Activated CD8-positive, alpha-beta memory T cell treated with anti-CD3 and anti-CD28 coated beads, Interleukin-2, amount 10 ng/mL, durations not matched to agents 7 days and 5 days (primary cell): Measurements from ENCODE around the gene TUSC2. TPM values are rescaled to one million over a fixed set of nuclear protein-coding genes. Genes with fewer than 3 reads are reported as not detected.
A peak's percentile ranks its signal among the peaks of the same experiment; 100 is the strongest.

ENCODE experiments used
- ATAC-seq: fragments of 150-1000 bp; cut with Tn5 transposase; one replicate; pipeline ENCODE4 v1.10.0; 2021; ENCODE audit warnings: moderate library complexity
- CTCF ChIA-PET: fragments of 350-600 bp; sonication (Branson Sonifier 250); formaldehyde crosslinking; loops from one replicate; lab custom pipeline; 2021; ENCODE audit warnings: antibody characterized with exemption; lab: Charles Lee
- DNase-seq: peaks from one replicate; pipeline ENCODE4 v3.0.0-alpha.2; 2020
- H3K27ac Mint-ChIP-seq: one replicate; pipeline ENCODE4 v1.8.0; 2021; ENCODE audit warnings: mild to moderate bottlenecking, mixed read lengths
- H3K27me3 Mint-ChIP-seq: one replicate; pipeline ENCODE4 v1.8.0; 2021; ENCODE audit warnings: mixed read lengths
- H3K36me3 Mint-ChIP-seq: one replicate; pipeline ENCODE4 v1.8.0; 2021; ENCODE audit warnings: mild to moderate bottlenecking, mixed read lengths
- H3K4me1 Mint-ChIP-seq: one replicate; pipeline ENCODE4 v1.8.0; 2021; ENCODE audit warnings: mixed read lengths
- H3K4me3 Mint-ChIP-seq: one replicate; pipeline ENCODE4 v1.8.0; 2021; ENCODE audit warnings: mild to moderate bottlenecking, moderate library complexity, mixed read lengths
- H3K9me3 Mint-ChIP-seq: one replicate; pipeline ENCODE4 v1.8.0; 2022; ENCODE audit warnings: low read depth, mixed read lengths
- total RNA-seq, 2 experiments: library from RNA; stranded (reverse); gene quantifications; one replicate each; pipeline ENCODE4 v1.2.3, GENCODE V29; 2021

Gene TUSC2
- total RNA-seq, 2 experiments from 2014 or later = 20.4 to 25.0 TPM

GRCh38 chr3:50299638-50299928, 28.4 kb downstream of the TUSC2 start:
- ATAC-seq = no peak
- no peak for DNase-seq
- Mint-ChIP-seq H3K9me3 (no peaks in the 10 kb centered on the region), H3K27me3 (no peaks in the 10 kb centered on the region), H3K4me1 (peaks cover 24% of the 10 kb centered on the region), H3K36me3 (peaks cover 5% of the 10 kb centered on the region), H3K27ac (peak overlapping the region; percentile 99), H3K4me3 (peak overlapping the region; percentile 96)
- CTCF ChIA-PET = interaction anchor here (0.7 to 17.4 kb wide), 15 partner anchors 20 to 105 kb away, joined by 3 to 266 read pairs (median 5); partner anchors contain the start of genes HYAL2, RASSF1 and TUSC2

DNA sequence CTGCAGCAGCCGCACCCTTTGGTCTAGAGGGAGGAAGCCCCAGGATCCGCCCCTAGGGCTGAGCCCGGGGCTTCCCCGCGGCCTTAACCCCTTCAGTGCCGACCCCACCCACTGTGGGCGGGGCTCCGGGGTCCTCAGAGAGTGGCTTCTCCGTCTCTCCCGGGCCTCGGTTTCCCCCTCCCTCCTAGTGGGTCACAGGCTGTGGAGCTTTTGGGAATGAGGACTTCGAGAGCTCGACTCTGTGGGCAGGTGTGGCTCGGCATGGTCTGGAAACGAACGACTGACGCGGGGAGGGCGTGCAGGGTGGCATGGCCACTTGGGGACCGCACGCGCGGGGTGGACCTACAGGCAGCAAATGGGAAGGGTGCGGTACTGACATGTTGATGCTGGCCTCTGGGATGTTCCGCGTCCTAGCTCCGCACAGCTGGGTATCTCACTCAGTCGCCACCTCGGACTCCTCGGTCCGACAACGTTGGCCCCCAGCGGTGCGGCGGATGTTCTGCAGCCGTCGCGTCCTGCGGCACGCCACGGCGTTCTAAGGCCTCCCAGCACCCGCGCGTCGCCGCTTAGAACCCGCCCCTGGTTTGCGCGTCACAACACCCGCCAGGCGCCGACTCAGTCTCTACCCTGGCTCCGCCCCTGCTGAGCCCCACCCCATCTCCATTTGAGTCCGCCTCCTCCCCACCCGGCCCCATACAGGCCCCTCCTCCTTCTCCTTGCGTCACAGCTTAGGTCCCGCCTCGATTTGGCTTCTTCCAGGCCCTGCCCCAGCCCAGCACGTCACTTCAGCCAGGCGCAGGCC, 29.0 kb downstream of the TUSC2 start, which contains the start of the genes HYAL3 and NAA80:
HYAL3 (minus strand) TSS at position 570 of the 802 bp plus-strand sequence. CDS start 3,803 bp downstream, outside the sequence.
NAA80 (minus strand) TSS at position 570 of the 802 bp plus-strand sequence. CDS start 1,942 bp downstream, outside the sequence.
- peak; percentile 100 for DNase-seq
- Mint-ChIP-seq H3K4me1 (peaks cover 23% of the 10 kb centered on the region), H3K27me3 (no peaks in the 10 kb centered on the region), H3K4me3 (peak within 1 kb of the TSS; percentile 96), H3K36me3 (peaks cover 5% of the 10 kb centered on the region), H3K27ac (peak within 1 kb of the TSS; percentile 99), H3K9me3 (no peaks in the 10 kb centered on the region)
- CTCF ChIA-PET = interaction anchor here (0.7 to 17.4 kb wide), 21 partner anchors 10 to 292 kb away, joined by 3 to 266 read pairs (median 4); partner anchors contain the start of genes HYAL2, RASSF1 and TUSC2
- ATAC-seq = peak; percentile 84

DNA sequence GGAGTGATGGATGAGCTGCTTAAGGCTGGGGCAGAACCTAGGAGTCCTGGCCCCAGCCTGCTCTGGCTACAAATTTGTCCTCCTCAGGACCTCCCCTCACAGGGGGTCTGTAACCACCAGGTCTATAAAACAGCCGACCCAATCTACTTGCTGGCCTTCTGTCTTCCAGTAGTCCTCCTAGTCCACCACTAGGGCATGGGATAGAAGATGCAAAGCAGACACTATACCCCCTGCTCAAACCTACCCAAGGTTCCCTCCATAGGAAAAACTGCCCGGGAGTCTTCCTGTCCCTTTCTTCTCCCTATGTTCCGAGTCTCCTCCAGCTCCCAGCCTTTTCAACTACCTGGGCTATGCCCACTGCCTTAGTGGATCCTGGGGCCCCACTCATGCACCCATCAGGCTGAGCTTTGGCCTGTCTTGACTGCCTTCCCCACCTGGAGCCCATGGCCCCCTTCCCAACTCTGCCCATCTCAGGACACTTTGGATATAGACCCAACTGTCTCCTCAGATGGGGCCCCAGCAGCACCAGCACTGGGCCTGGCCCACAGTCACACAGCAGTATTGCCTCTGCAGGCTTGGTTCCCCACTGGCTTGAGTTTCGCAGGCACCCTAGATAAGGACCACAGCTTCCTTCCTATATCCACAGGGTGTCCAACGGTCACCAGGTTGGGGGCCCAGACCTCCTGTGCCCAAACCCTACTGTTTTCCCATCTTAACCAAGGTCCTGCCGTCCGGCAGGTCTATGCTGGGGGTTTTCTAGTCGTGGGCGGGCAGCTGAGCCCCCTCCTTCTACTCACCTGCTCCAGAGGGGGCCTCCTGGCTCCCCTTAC, 29.9 kb downstream of the TUSC2 start:
- ATAC-seq = no peak
- H3K27me3 Mint-ChIP-seq = no peaks in the 10 kb centered on the region
- CTCF ChIA-PET = interaction anchor here (0.5 to 17.4 kb wide), 18 partner anchors 9 to 293 kb away, joined by 3 to 266 read pairs (median 4); partner anchors contain the start of genes HYAL2, RASSF1, TMEM115 and TUSC2
- H3K27ac Mint-ChIP-seq = peak overlapping the region; percentile 99
- peak overlapping the region; percentile 96 for H3K4me3 Mint-ChIP-seq
- peaks cover 23% of the 10 kb centered on the region for H3K4me1 Mint-ChIP-seq
- no peaks in the 10 kb centered on the region for H3K9me3 Mint-ChIP-seq
- peak; percentile 54 for DNase-seq
- H3K36me3 Mint-ChIP-seq = peaks cover 5% of the 10 kb centered on the region

DNA sequence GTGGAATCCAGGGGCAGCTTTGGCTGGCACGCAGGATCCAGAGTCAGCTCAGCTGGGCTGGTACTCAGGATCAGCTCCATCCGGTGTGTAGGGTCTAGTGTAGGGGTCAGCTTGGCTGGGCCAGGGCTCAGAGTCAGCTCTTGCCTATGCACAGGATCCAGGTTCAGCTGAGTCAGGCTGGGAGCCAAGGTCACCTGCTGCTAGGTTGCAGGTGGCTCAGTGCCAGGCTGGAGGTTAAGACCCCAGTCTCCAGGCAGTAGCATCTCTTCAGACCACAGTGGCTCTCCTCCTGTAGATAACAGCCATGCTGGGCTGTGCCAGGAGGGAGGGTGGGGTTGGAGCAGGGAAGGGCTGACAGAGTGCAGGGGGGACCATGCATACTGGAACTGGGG, 30.6 kb downstream of the TUSC2 start:
- no peak for ATAC-seq
- peaks cover 5% of the 10 kb centered on the region for H3K36me3 Mint-ChIP-seq
- peak; percentile 41 for DNase-seq
- no peaks in the 10 kb centered on the region for H3K27me3 Mint-ChIP-seq
- CTCF ChIA-PET = interaction anchor here (0.5 to 17.4 kb wide), 6 partner anchors 24 to 68 kb away, joined by 3 to 266 read pairs (median 4); partner anchors contain the start of genes HYAL2, TMEM115 and TUSC2
- H3K4me3 Mint-ChIP-seq = peak overlapping the region; percentile 96
- peaks cover 29% of the 10 kb centered on the region for H3K4me1 Mint-ChIP-seq
- peak overlapping the region; percentile 99 for H3K27ac Mint-ChIP-seq
- H3K9me3 Mint-ChIP-seq = no peaks in the 10 kb centered on the region

DNA sequence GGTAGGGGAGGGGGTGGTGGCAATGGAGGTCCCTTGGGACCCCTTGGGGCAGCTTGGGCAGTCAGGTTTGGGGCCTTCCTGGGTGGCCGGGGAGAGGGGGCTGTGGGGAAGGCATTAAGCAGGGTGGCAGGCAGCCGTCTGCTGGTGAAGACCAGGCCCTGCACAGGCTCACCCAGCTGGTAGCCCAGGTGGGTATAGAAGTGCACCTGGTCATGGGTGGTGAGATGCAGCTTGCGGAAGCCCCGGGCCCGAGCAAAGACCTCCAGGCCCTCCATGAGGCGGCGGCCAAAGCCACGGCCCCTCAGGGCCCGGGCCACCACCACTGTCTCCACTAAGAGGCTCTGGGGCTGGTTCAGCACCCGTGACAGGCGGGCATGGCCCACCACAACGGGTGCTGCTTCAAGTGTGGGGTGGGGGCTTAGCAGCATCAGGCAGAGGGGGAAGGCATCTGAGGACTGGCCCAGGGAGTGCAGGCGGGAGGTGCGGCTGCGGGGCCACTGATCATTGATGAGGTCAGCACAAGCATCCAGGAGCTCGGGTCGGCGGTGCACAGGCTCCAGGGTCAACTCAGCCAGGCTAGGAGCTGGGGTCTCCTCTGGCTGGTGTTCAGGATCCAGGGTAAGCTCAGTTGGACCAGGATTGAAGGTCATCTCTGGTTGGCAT, 31.2 kb downstream of the TUSC2 start:
- H3K4me1 Mint-ChIP-seq = peaks cover 30% of the 10 kb centered on the region
- no peak overlapping the region for H3K4me3 Mint-ChIP-seq

GRCh38 chr3:50295553-50296431, 32.2 kb downstream of the TUSC2 start:
- ATAC-seq = no peak
- H3K4me3 Mint-ChIP-seq = no peak overlapping the region
- H3K27ac Mint-ChIP-seq = no peak overlapping the region
- CTCF ChIA-PET = interaction anchor here (0.9 to 17.4 kb wide), 4 partner anchors 26 to 69 kb away, joined by 3 to 266 read pairs (median 4); partner anchors contain the start of genes HYAL2 and TUSC2
- H3K27me3 Mint-ChIP-seq = no peaks in the 10 kb centered on the region
- H3K36me3 Mint-ChIP-seq = peaks cover 5% of the 10 kb centered on the region
- peaks cover 32% of the 10 kb centered on the region for H3K4me1 Mint-ChIP-seq
- no peak for DNase-seq
- H3K9me3 Mint-ChIP-seq = no peaks in the 10 kb centered on the region

More for the DNA sequence above, 31.2 kb downstream of the TUSC2 start:
- Mint-ChIP-seq H3K36me3 (peaks cover 5% of the 10 kb centered on the region), H3K9me3 (no peaks in the 10 kb centered on the region), H3K27ac (peak overlapping the region; percentile 99), H3K27me3 (no peaks in the 10 kb centered on the region)
- ATAC-seq = no peak
- CTCF ChIA-PET = interaction anchor here (1.6 to 17.4 kb wide), 2 partner anchors 25 to 63 kb away, joined by 4 to 266 read pairs; partner anchors contain the start of genes HYAL2, TMEM115 and TUSC2
- peak; percentile 40 for DNase-seq

- Mint-ChIP-seq H3K36me3 (peaks cover 7% of the 10 kb centered on the region), H3K27me3 (no peaks in the 10 kb centered on the region), H3K4me3 (no peak overlapping the region), H3K9me3 (no peaks in the 10 kb centered on the region), H3K27ac (no peak overlapping the region), H3K4me1 (peaks cover 30% of the 10 kb centered on the region)
- DNase-seq (peak; percentile 39), ATAC-seq (no peak)
- CTCF ChIA-PET = interaction anchor here (0.9 to 17.4 kb wide), 5 partner anchors 27 to 68 kb away, joined by 3 to 266 read pairs (median 3); partner anchors contain the start of genes HYAL2 and TUSC2
Observed at GRCh38 chr3:50294492-50295403, 33.3 kb downstream of the TUSC2 start.

DNA sequence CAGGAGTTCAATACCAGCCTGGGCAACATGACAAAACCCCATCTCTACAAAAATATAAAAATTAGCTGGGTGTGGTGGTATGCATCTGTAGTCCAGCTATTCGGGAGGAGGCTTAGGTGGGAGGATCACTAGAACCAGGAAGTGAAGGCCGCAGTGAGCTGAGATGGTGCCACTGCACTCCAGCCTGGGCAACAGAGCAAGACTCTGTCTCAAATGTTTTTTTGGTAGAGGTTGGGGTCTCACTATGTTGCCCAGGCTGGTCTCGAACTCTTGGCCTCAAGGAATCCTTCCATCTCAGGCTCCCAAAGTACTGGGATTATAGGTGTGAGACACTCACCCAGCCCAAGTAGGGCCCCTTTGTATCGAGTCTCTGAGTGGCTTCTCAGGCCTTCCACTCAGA, 33.9 kb downstream of the TUSC2 start:
- H3K9me3 Mint-ChIP-seq = no peaks in the 10 kb centered on the region
- H3K27ac Mint-ChIP-seq = no peak overlapping the region
- ATAC-seq (no peak), DNase-seq (no peak)
- H3K36me3 Mint-ChIP-seq = peaks cover 7% of the 10 kb centered on the region
- CTCF ChIA-PET = interaction anchor here (1.6 to 17.4 kb wide), 2 partner anchors 27 to 55 kb away, joined by 3 to 266 read pairs; partner anchors contain the start of genes HYAL2 and TUSC2
- peaks cover 29% of the 10 kb centered on the region for H3K4me1 Mint-ChIP-seq
- no peaks in the 10 kb centered on the region for H3K27me3 Mint-ChIP-seq
- H3K4me3 Mint-ChIP-seq = no peak overlapping the region

DNA sequence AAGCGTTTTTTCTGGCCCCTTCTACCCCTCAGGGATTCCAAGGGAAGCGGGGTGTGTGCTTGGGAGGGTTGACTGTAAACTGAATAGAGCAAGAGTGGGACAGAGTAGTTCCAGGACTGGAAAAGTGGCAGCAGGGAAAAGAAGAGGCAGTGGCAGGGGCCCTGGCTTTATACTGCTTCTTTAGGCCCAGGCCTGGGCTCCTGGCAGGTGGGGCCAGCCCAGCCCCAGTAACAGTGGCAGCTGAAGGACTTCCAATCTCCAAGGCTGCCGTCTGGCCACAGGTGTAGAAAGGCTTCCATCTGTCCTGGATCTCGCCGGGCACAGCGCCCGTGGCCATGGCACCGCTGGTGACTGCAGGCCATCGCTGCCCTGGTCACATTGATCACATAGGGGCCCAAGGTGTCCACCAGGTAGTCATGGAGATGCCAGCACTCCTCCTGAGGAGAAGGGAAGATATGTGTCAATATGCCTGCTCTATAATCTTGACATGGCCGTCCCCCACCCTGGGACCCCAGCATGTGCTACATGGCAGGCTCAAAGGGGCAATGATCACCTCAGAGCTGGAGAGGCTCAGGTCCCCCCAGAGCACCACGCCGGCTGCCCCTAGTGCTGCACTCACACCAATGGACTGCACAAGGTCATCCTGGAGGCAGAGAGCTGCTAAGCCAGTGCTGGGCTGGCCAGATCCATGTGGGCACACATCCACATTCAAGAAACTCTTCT, 34.8 kb downstream of the TUSC2 start:
- CTCF ChIA-PET = interaction anchor here (1.0 to 17.4 kb wide), 7 partner anchors 16 to 99 kb away, joined by 3 to 266 read pairs (median 7); partner anchors contain the start of genes GNAI2, HYAL2 and TUSC2
- peaks cover 29% of the 10 kb centered on the region for H3K4me1 Mint-ChIP-seq
- no peak for ATAC-seq
- peak; percentile 41 for DNase-seq
- H3K36me3 Mint-ChIP-seq = peaks cover 9% of the 10 kb centered on the region
- H3K27me3 Mint-ChIP-seq = no peaks in the 10 kb centered on the region
- H3K4me3 Mint-ChIP-seq = peak overlapping the region; percentile 79
- peak overlapping the region; percentile 97 for H3K27ac Mint-ChIP-seq
- H3K9me3 Mint-ChIP-seq = no peaks in the 10 kb centered on the region
